ENCODE data around the gene VIPR2.

The VIPR2 gene

DNA sequence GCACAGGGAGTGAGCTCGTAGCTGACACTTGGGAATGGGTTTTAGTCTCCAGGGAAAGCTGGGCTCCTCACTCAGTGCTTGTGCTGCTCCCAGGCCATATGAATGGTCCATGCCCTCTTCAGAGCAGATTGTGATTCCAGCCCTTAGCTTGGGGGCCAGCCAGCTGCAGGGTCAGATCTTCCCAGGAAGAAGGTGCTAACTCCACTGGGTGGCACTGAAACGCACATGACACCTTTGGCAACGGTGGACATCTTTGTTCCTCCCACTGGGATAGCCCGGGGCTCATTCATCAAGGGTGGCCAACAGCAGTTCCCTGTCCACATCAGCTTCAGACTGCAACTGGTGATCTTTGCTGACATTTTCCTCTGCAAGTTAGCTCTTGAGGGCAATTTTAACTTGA is 159.1 kb downstream of the VIPR2 start:
- TF ChIP-seq, protein P1, sequence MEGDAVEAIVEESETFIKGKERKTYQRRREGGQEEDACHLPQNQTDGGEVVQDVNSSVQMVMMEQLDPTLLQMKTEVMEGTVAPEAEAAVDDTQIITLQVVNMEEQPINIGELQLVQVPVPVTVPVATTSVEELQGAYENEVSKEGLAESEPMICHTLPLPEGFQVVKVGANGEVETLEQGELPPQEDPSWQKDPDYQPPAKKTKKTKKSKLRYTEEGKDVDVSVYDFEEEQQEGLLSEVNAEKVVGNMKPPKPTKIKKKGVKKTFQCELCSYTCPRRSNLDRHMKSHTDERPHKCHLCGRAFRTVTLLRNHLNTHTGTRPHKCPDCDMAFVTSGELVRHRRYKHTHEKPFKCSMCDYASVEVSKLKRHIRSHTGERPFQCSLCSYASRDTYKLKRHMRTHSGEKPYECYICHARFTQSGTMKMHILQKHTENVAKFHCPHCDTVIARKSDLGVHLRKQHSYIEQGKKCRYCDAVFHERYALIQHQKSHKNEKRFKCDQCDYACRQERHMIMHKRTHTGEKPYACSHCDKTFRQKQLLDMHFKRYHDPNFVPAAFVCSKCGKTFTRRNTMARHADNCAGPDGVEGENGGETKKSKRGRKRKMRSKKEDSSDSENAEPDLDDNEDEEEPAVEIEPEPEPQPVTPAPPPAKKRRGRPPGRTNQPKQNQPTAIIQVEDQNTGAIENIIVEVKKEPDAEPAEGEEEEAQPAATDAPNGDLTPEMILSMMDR (IDR thresholded peaks at IDR 0.05): no peak

DNA sequence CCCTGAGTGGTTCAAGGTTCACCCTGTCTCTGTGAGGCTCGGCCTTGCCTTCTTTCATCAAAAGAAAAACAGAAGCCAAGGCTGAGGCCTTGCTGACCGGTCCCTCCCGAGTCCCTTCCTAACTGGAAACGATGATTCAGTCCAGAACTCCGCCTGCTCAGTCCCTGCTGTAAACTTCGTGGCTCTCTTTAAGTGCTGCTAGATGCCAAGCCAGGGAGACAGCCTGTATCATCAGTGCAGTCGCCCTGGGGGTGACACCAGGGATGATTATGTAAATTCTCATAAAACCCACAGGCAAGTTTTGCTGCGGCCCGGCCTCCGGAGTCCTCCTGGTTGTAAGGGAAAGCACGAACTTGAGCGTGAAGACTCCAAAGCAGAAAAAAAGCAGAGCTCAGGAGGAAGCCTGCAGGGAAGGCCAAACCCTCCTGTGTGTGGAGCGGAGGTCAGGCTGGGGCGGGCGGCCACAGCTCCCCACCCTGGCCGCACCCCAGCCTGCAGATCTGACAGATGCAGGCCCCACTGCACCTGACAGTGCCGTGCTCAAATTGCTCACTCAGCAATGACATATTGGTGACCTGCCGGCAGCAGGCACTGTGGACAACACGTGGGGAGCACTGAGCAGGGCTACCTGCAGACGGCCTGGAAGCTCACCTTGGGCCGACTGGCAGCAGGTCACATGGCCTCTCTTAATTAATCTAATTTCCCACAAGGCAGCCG is 164.9 kb downstream of the VIPR2 start:
- TF ChIP-seq, protein P1 (IDR thresholded peaks at IDR 0.05): no peak

DNA sequence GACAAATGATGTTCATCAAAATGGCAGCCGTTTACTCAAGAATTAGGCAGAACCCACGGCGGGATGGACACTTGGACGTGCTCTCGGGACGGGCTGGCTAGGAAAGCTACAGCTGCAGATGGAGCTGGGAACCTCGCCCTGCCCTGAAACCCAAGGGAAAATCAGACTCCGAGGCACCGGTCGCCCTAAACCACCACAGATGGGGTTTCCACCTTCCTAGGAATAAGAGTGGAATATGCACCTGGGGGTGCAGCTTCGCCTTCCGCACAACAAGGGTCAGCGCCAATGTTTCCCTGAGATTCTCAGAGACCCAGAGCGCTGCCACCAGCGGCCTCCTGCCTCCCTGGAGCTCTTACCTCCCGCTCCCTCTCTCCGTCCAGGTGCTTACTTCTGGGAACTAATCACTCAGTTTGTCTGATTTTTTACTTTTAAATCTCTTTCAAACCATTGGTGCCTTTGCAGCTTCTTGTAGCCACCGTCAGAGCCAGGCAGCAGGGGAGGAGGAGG is 165.6 kb downstream of the VIPR2 start:
- TF ChIP-seq, protein P1 (IDR thresholded peaks at IDR 0.05): no peak

Measured in LNCAP (cell line).